MCF 10A (cell line): Measurements from ENCODE around the gene PIAS4. TPM values are rescaled to one million over a fixed set of nuclear protein-coding genes. Genes with fewer than 3 reads are reported as not detected.

Experiments
- BruUV-seq: library from RNA; stranded (reverse); fragments of 400-500 nt; replicated peaks from 2 replicates; lab custom pipeline; 2021; lab: Mats Ljungman, UMichigan
- CTCF ChIA-PET: fragments of 300-600 bp; sonication (Branson Sonifier 250); formaldehyde crosslinking; extraction: SDS; loops from one replicate; lab custom pipeline; 2021; ENCODE audit warnings: antibody characterized with exemption, inconsistent platforms; lab: Yijun Ruan, JAX
- POLR2A ChIA-PET: fragments of 300-600, 350-650 bp; sonication (Branson Sonifier 250); formaldehyde crosslinking; extraction: SDS; loops from one replicate; lab custom pipeline; 2020; ENCODE audit warnings: antibody characterized with exemption, inconsistent platforms; lab: Yijun Ruan, JAX
- DNase-seq: peaks from one replicate; pipeline ENCODE4 v3.0.0-alpha.2; 2018; ENCODE audit not compliant: unreplicated experiment
- H3K27ac Mint-ChIP-seq: one replicate; pipeline ENCODE4 v1.8.0; 2022; ENCODE audit warnings: mild to moderate bottlenecking, low read depth, mixed read lengths; ENCODE audit not compliant: unreplicated experiment
- H3K27me3 Mint-ChIP-seq: one replicate; pipeline ENCODE4 v1.8.0; 2022; ENCODE audit warnings: mixed read lengths; ENCODE audit not compliant: insufficient read depth, unreplicated experiment
- H3K36me3 Mint-ChIP-seq: one replicate; pipeline ENCODE4 v1.8.0; 2022; ENCODE audit warnings: mild to moderate bottlenecking, moderate library complexity, mixed read lengths; ENCODE audit not compliant: insufficient read depth, unreplicated experiment
- H3K4me1 Mint-ChIP-seq: one replicate; pipeline ENCODE4 v1.8.0; 2022; ENCODE audit warnings: mixed read lengths; ENCODE audit not compliant: insufficient read depth, unreplicated experiment
- H3K4me3 Mint-ChIP-seq: one replicate; pipeline ENCODE4 v1.8.0; 2022; ENCODE audit warnings: mild to moderate bottlenecking, moderate library complexity, mixed read lengths; ENCODE audit not compliant: unreplicated experiment
- H3K9me3 Mint-ChIP-seq: one replicate; pipeline ENCODE4 v1.8.0; 2022; ENCODE audit warnings: mixed read lengths; ENCODE audit not compliant: unreplicated experiment
- intact Hi-C: fragments of 100-400 bp; cut with micrococcal nuclease; formaldehyde crosslinking; loops from 2 replicates; pipeline ENCODE4 v1.14.1; 2022
- total RNA-seq: library from RNA; stranded (reverse); gene quantifications from 2 replicates; pipeline ENCODE4 v1.2.3, GENCODE V29; 2022
- TF ChIP-seq, protein P1 (sequence below): fragments of 200-600 bp; IDR thresholded peaks from one replicate; pipeline ENCODE4 v1.8.0; 2022; ENCODE audit warnings: antibody characterized with exemption, mild to moderate bottlenecking; ENCODE audit not compliant: unreplicated experiment

The PIAS4 gene
- total RNA-seq, 1 experiment from 2014 or later, result 15.1 TPM

DNA sequence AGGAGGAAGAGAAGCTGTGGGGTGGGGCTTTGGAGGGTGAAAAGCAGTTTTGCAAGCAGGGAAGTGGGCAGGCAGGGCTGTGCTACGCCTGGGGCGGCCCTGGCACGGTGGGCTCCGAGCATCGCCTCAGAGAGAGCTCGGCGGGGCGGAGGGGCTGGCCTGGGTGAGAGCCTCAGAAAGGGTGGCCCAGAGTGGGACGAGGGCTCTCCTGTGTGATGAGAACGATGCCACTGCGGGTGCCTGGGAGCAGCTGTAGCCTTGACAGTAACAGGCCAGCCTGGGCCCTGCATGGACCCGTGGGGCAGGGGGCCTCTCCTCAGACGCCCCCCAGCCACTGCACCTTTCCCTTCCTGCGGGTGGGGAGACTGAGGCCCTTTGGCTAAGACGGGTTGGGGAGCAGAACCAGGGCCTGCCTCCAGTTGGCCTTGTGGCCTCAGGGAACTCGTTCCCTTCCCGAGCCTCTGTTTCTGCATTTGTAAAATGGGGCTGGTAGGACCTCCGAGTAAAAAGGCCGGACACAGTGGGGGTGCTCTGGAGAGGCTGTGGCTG is 27.6 kb downstream of the PIAS4 start:
- TF ChIP-seq, protein P1, sequence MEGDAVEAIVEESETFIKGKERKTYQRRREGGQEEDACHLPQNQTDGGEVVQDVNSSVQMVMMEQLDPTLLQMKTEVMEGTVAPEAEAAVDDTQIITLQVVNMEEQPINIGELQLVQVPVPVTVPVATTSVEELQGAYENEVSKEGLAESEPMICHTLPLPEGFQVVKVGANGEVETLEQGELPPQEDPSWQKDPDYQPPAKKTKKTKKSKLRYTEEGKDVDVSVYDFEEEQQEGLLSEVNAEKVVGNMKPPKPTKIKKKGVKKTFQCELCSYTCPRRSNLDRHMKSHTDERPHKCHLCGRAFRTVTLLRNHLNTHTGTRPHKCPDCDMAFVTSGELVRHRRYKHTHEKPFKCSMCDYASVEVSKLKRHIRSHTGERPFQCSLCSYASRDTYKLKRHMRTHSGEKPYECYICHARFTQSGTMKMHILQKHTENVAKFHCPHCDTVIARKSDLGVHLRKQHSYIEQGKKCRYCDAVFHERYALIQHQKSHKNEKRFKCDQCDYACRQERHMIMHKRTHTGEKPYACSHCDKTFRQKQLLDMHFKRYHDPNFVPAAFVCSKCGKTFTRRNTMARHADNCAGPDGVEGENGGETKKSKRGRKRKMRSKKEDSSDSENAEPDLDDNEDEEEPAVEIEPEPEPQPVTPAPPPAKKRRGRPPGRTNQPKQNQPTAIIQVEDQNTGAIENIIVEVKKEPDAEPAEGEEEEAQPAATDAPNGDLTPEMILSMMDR, result no peak
- CTCF ChIA-PET, result interaction anchor here (0.5 kb wide), 1 partner anchor 674 kb away, joined by 3 read pairs; no protein-coding TSS in a partner anchor

DNA sequence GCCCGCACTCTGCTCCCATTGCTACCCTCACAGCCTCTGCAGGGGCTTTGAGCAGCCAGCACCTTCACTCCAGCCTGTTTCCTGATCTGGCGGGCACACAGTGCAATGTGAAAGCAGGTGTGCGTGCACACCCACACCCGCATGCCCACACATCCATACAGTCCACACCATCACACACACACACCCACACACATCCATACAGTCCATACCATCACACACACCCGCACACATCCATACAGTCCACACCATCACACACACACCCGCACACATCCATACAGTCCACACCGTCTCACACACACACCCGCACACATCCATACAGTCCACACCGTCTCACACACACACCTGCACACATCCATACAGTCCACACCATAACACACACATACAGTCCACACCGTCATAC is 28.0 kb downstream of the PIAS4 start:
- no peak overlapping the region for H3K27ac Mint-ChIP-seq
- ChIA-PET CTCF (interaction anchor here (0.5 kb wide), 1 partner anchor 674 kb away, joined by 3 read pairs; no protein-coding TSS in a partner anchor), POLR2A (no interaction called here)
- intact Hi-C loops, result no loop called here
- H3K36me3 Mint-ChIP-seq, result peaks cover 40% of the 10 kb centered on the region
- H3K4me3 Mint-ChIP-seq, result no peak overlapping the region
- TF ChIP-seq, protein P1, result no peak
- H3K9me3 Mint-ChIP-seq, result no peaks in the 10 kb centered on the region
- H3K4me1 Mint-ChIP-seq, result no peaks in the 10 kb centered on the region
- DNase-seq, result no peak
- H3K27me3 Mint-ChIP-seq, result no peaks in the 10 kb centered on the region
- no TSS peak for BruUV-seq

More for the DNA sequence above, 27.6 kb downstream of the PIAS4 start:
- H3K9me3 Mint-ChIP-seq, result no peaks in the 10 kb centered on the region
- no peak for DNase-seq
- POLR2A ChIA-PET, result no interaction called here
- no peaks in the 10 kb centered on the region for H3K27me3 Mint-ChIP-seq
- H3K27ac Mint-ChIP-seq, result no peak overlapping the region
- no TSS peak for BruUV-seq
- no peak overlapping the region for H3K4me3 Mint-ChIP-seq
- peaks cover 35% of the 10 kb centered on the region for H3K36me3 Mint-ChIP-seq
- no peaks in the 10 kb centered on the region for H3K4me1 Mint-ChIP-seq
- intact Hi-C loops, result no loop called here

DNA sequence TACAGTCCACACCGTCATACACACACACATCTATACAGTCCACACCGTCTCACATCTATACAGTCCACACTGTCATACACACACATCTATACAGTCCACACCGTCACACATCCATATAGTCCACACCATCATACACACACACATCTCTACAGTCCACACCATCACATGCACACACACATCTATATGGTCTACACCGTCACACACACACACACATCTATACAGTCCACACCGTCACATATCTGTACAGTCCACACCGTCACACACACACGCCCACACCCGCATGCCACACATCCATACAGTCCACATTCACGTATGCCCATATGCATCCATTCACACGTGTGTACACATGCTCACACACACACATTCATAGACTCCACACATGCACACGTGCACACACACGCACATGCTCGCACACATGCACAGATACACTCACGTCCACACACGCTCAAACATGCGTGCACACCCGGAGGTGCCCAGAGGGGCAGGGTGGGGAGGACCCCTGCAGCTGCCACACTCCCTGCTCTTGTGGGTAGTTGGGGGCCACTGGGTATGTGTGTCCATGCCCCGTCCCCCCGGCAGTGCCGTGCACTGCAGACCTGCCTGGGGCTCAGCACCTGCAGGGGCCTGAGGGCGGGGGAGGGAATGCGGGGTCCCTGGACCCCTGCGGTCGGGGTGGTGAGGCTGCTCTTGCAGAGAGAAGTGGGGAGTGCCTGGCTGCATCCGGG is 29.2 kb downstream of the PIAS4 start:
- H3K27me3 Mint-ChIP-seq, result no peaks in the 10 kb centered on the region
- POLR2A ChIA-PET, result no interaction called here
- no TSS peak for BruUV-seq
- H3K36me3 Mint-ChIP-seq, result peaks cover 42% of the 10 kb centered on the region
- CTCF ChIA-PET, result no interaction called here
- DNase-seq, result no peak
- no peaks in the 10 kb centered on the region for H3K9me3 Mint-ChIP-seq
- intact Hi-C loops, result no loop called here
- no peaks in the 10 kb centered on the region for H3K4me1 Mint-ChIP-seq
- H3K27ac Mint-ChIP-seq, result no peak overlapping the region
- H3K4me3 Mint-ChIP-seq, result no peak overlapping the region
- TF ChIP-seq, protein P1, result no peak

DNA sequence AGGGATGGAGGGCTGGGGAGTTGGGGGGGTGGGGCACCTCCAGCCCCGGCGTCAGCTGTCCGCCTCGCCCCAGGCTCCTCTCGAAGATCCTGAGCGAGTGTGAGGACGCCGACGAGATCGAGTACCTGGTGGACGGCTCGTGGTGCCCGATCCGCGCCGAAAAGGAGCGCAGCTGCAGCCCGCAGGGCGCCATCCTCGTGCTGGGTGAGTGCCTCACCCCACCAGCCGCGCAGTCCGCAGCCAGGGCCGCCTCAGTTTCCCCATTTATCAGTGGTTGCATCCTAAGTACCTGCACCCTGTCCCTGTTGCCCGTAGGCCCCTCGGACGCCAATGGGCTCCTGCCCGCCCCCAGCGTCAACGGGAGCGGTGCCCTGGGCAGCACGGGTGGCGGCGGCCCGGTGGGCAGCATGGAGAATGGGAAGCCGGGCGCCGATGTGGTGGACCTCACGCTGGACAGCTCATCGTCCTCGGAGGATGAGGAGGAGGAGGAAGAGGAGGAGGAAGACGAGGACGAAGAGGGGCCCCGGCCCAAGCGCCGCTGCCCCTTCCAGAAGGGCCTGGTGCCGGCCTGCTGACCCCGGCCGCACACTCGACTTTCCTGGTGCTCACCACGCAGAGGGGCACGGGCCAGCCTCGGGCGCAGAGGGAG is 29.9 kb downstream of the PIAS4 start:
- peaks cover 43% of the 10 kb centered on the region for H3K36me3 Mint-ChIP-seq
- BruUV-seq, result no TSS peak
- CTCF ChIA-PET, result no interaction called here
- H3K4me1 Mint-ChIP-seq, result no peaks in the 10 kb centered on the region
- intact Hi-C loops, result no loop called here
- no peak overlapping the region for H3K27ac Mint-ChIP-seq
- no peak for DNase-seq
- POLR2A ChIA-PET, result no interaction called here
- H3K27me3 Mint-ChIP-seq, result no peaks in the 10 kb centered on the region
- TF ChIP-seq, protein P1, result no peak
- H3K9me3 Mint-ChIP-seq, result no peaks in the 10 kb centered on the region
- H3K4me3 Mint-ChIP-seq, result no peak overlapping the region
